Mesenteric fat pad (tissue), 1 donor: Measurements from ENCODE around the gene ZNF586. TPM values are rescaled to one million over a fixed set of nuclear protein-coding genes. Genes with fewer than 3 reads are reported as not detected.
"Not testable (repeated sequence)": the region's sequence is repeated elsewhere in the genome, so short reads cannot be mapped to it uniquely, and the experiment has no call there.

ENCODE experiments used
- DNase-seq: peaks from one replicate; pipeline ENCODE4 v3.0.0-alpha.2; 2020; ENCODE audit warnings: low spot score
- total RNA-seq: library from RNA; stranded (reverse); fragmentation: NEBNext Ultra II Directional; extraction: Animal tissue kit (Norgen Biotek cat#: 25700); gene quantifications from one replicate; pipeline ENCODE4 v1.2.1, GENCODE V29; 2021
- donor health status: DM: yes; HTN: yes; CAD: no.

The ZNF586 gene
- total RNA-seq, 1 donor from 2014 or later = 13.0 TPM

DNA sequence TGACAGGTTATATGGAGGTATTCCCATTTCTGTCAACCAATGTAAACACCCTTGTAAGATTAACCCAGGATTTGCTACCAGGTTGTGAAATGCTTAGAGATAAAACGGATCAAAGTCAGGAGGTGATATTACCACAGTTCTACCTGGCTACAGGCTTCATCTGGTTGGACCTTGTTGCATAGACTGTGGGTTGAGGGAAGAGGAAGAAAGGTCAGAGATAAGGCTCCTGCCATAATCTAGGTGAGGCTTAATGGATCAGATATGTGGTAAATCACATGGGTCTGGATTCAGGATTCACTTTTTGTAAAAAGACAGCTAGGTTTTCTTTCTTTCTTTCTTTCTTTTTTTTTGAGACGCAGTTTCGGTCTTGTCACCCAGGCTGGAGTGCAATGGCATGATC lies 52.0 kb downstream of the ZNF586 start:
- not testable (repeated sequence) for DNase-seq

GRCh38 chr19:57823155-57823554 lies 53.7 kb downstream of the ZNF586 start:
- not testable (repeated sequence) for DNase-seq

DNA sequence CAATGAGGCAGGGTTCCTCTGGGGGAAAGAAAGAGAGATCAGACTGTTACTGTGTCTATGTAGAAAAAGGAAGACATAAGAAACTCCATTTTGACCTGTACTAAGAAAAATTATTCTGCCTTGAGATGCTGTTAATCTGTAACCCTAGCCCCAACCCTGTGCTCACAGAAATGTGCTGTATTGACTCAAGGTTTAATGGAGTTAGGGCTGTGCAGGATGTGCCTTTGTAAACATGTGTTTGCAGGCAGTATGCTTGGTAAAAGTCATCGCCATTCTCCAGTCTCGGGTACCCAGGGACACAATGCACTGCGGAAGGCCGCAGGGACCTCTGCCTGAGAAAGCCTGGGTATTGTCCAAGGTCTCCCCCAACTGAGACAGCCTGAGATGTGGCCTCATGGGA lies 54.1 kb downstream of the ZNF586 start:
- not testable (repeated sequence) for DNase-seq

GRCh38 chr19:57825511-57825910 lies 56.0 kb downstream of the ZNF586 start:
- DNase-seq = no peak

DNA sequence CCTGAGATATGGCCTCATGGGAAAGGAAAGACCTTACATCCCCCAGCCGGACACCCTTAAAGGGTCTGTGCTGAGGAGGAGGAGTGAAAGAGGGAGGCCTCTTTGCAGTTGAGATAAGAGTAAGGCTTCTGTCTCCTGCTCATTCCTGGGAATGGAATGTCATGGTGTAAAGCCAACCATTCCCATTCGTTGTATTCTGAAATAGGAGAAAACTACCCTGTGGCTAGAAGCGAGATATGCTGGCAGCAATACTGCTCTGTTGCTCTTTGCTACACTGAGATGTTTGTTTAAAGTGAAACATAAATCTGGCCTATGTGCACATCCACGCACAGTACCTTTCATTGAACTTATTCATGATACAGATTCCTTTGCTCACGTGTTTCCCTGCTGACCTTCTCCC lies 59.8 kb downstream of the ZNF586 start:
- DNase-seq = no peak

GRCh38 chr19:57830071-57830602 lies 60.7 kb downstream of the ZNF586 start, which contains the start of gene ZNF587B:
Gene ZNF587B, plus strand, starts transcription at chr19:57830299. Its CDS starts 230 bp downstream, at chr19:57830529.
- DNase-seq = peak; percentile 90

Other genes with a start within 250 kb of the ZNF586 start
- gene ZNF549, start 242.3 kb upstream of the ZNF586 start, total RNA-seq = 4.7 TPM
- 9.3 TPM for gene ZNF550, start 209.8 kb upstream of the ZNF586 start, total RNA-seq
- gene ZNF416, start 190.8 kb upstream of the ZNF586 start, total RNA-seq = 4.5 TPM
- gene ZIK1, start 185.5 kb upstream of the ZNF586 start, total RNA-seq = 2.4 TPM
- gene ZNF530, start 169.8 kb upstream of the ZNF586 start, total RNA-seq = 3.0 TPM
- 10.2 TPM for gene ZNF134, start 155.4 kb upstream of the ZNF586 start, total RNA-seq
- gene ZNF211, start 136.5 kb upstream of the ZNF586 start, total RNA-seq = 6.8 TPM
- gene ZSCAN4, start 100.7 kb upstream of the ZNF586 start, total RNA-seq = not detected
- gene ZNF551, start 87.7 kb upstream of the ZNF586 start, total RNA-seq = 9.9 TPM
- gene ZNF154, start 60.5 kb upstream of the ZNF586 start, total RNA-seq = 4.8 TPM
- 3.9 TPM for gene ZNF671, start 42.1 kb upstream of the ZNF586 start, total RNA-seq
- gene ZNF776, start 22.9 kb upstream of the ZNF586 start, total RNA-seq = 11.5 TPM
- gene ZNF552, start 45.2 kb downstream of the ZNF586 start, total RNA-seq = 4.0 TPM
- 16.6 TPM for gene ZNF587B, start 60.6 kb downstream of the ZNF586 start, total RNA-seq
- 25.7 TPM for gene ZNF587, start 80.2 kb downstream of the ZNF586 start, total RNA-seq
- 19.7 TPM for gene ZNF814, start 119.4 kb downstream of the ZNF586 start, total RNA-seq
- gene ZNF417, start 146.9 kb downstream of the ZNF586 start, total RNA-seq = 11.1 TPM
- 5.2 TPM for gene ZNF418, start 165.7 kb downstream of the ZNF586 start, total RNA-seq
- 4.0 TPM for gene ZNF256, start 178.0 kb downstream of the ZNF586 start, total RNA-seq
- 1.3 TPM for gene C19orf18, start 204.9 kb downstream of the ZNF586 start, total RNA-seq
- gene ZNF606, start 233.1 kb downstream of the ZNF586 start, total RNA-seq = 7.9 TPM